ENCODE data around the gene KCTD15.
A peak's percentile ranks its signal among the peaks of the same experiment; 100 is the strongest.

The KCTD15 gene

GRCh38 chr19:33758541-33759013 is 38.1 kb upstream of the KCTD15 start:
- H3K27me3 ChIP-seq (ENCODE audit: low read depth), result no peaks in the 10 kb centered on the region
- no peaks in the 10 kb centered on the region for H3K36me3 ChIP-seq (replicated peaks)
- in situ Hi-C loops (cut with MboI; ENCODE audit: low sequenced_read_pairs), result no loop called here
- H3K9me3 ChIP-seq, result no peaks in the 10 kb centered on the region
- DNase-seq (ENCODE audit: low spot score in 2 of 2), result no peak
- no peaks in the 10 kb centered on the region for H3K4me1 ChIP-seq
- no peak overlapping the region for H3K4me3 ChIP-seq

GRCh38 chr19:33759356-33759755 is 37.3 kb upstream of the KCTD15 start:
- in situ Hi-C loops (cut with MboI; ENCODE audit: low sequenced_read_pairs), result no loop called here

DNA sequence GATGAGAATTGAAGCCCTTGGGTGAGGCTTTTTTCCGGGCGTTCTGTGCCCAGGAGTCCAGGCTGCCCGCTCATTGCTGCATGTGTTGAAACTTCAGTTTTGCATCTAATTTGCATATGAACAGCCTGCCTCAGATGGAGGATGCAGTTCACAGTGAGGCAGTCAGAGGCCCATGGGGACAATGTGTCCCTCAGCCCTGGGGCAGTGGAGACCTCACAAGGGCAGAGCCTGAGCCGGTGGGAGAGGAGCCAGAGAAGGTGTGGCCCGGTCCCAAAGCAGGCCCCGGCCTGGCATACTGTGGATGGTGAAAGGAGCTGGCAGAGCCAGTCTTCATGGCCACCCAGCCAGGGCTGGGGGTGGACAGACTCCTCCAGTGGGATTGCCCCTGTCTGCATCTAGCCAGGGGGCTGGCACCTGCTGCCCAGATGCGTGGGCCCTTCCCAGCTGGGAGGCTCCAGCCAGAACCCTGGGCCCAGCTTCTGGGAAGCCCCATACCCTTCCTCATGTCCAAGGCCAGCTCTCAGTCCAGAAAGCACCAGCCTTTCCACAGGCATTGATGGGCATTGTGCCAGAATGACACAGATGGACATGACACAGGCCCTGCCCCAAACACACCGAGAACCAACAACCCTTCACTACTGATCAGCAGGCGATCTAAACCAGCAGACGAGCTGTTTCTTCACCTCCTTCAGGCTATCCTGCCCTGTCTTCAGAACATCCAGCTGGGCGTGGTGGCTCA is 32.9 kb upstream of the KCTD15 start:
- Histone ChIP-seq H3K9me3 (no peaks in the 10 kb centered on the region), H3K4me3 (no peak overlapping the region)
- in situ Hi-C loops (cut with MboI; ENCODE audit: low sequenced_read_pairs), result no loop called here

More at GRCh38 chr19:33759356-33759755, 37.3 kb upstream of the KCTD15 start:
- Histone ChIP-seq H3K27me3 (ENCODE audit: low read depth) (no peaks in the 10 kb centered on the region), H3K4me1 (no peaks in the 10 kb centered on the region), H3K9me3 (no peaks in the 10 kb centered on the region), H3K36me3 (replicated peaks) (no peaks in the 10 kb centered on the region), H3K4me3 (no peak overlapping the region)
- no peak for DNase-seq (ENCODE audit: low spot score in 2 of 2)

DNA sequence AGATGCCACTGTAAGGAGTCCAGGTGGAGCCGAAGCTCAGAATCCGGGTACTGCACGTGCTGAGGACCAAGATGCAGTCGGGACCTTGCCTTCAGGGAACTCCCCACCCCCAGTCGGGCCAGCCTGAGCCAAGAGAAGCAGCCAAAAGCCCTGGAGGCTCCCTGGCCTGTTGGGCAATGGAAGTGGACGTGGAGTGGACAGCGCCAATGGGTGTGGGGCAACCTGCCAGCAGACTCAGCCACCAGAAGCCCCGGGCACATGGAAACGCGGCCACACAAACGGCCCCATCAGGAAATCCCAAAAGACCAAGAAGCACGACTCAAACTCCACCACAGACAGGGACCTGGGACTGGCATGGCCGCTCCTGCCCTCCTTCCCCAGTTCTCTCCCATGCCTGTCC is 30.0 kb upstream of the KCTD15 start:
- H3K27me3 ChIP-seq (ENCODE audit: low read depth), result no peaks in the 10 kb centered on the region
- H3K4me1 ChIP-seq, result no peaks in the 10 kb centered on the region
- H3K9me3 ChIP-seq, result no peaks in the 10 kb centered on the region
- no peak overlapping the region for H3K4me3 ChIP-seq
- in situ Hi-C loops (cut with MboI; ENCODE audit: low sequenced_read_pairs), result no loop called here
- DNase-seq (ENCODE audit: low spot score in 2 of 2), result no peak
- no peaks in the 10 kb centered on the region for H3K36me3 ChIP-seq (replicated peaks)

More for the DNA sequence above, 32.9 kb upstream of the KCTD15 start:
- Histone ChIP-seq H3K36me3 (replicated peaks) (no peaks in the 10 kb centered on the region), H3K27me3 (ENCODE audit: low read depth) (no peaks in the 10 kb centered on the region), H3K4me1 (no peaks in the 10 kb centered on the region)
- no peak for DNase-seq (ENCODE audit: low spot score in 2 of 2)

GRCh38 chr19:33767898-33768413 is 28.7 kb upstream of the KCTD15 start:
- H3K4me1 ChIP-seq, result no peaks in the 10 kb centered on the region
- peak; percentile 22 to 80 for DNase-seq (ENCODE audit: low spot score in 2 of 2)
- H3K4me3 ChIP-seq, result no peak overlapping the region
- no peaks in the 10 kb centered on the region for H3K36me3 ChIP-seq (replicated peaks)
- H3K9me3 ChIP-seq, result no peaks in the 10 kb centered on the region
- no peaks in the 10 kb centered on the region for H3K27me3 ChIP-seq (ENCODE audit: low read depth)
- in situ Hi-C loops (cut with MboI; ENCODE audit: low sequenced_read_pairs), result no loop called here

GRCh38 chr19:33769208-33769607 is 27.5 kb upstream of the KCTD15 start:
- H3K4me3 ChIP-seq, result no peak overlapping the region
- H3K27me3 ChIP-seq (ENCODE audit: low read depth), result no peaks in the 10 kb centered on the region
- no peaks in the 10 kb centered on the region for H3K4me1 ChIP-seq
- in situ Hi-C loops (cut with MboI; ENCODE audit: low sequenced_read_pairs), result no loop called here
- H3K36me3 ChIP-seq (replicated peaks), result no peaks in the 10 kb centered on the region
- DNase-seq (ENCODE audit: low spot score in 2 of 2), result no peak
- no peaks in the 10 kb centered on the region for H3K9me3 ChIP-seq

GRCh38 chr19:33770107-33770506 is 26.6 kb upstream of the KCTD15 start:
- Histone ChIP-seq H3K4me3 (no peak overlapping the region), H3K9me3 (no peaks in the 10 kb centered on the region), H3K27me3 (ENCODE audit: low read depth) (no peaks in the 10 kb centered on the region), H3K36me3 (replicated peaks) (no peaks in the 10 kb centered on the region), H3K4me1 (no peaks in the 10 kb centered on the region)
- in situ Hi-C loops (cut with MboI; ENCODE audit: low sequenced_read_pairs), result loop anchor here (5.0 to 10.0 kb wide), 4 partner anchors 343 to 945 kb away; no protein-coding TSS in a partner anchor
- DNase-seq (ENCODE audit: low spot score in 2 of 2), result no peak

- H3K4me1 ChIP-seq, result no peaks in the 10 kb centered on the region
- in situ Hi-C loops (cut with MboI; ENCODE audit: low sequenced_read_pairs), result loop anchor here (5.0 to 10.0 kb wide), 4 partner anchors 344 to 943 kb away; no protein-coding TSS in a partner anchor
- DNase-seq (ENCODE audit: low spot score in 2 of 2), result peak; percentile 54 to 89
- no peak overlapping the region for H3K4me3 ChIP-seq
- no peaks in the 10 kb centered on the region for H3K9me3 ChIP-seq
- no peaks in the 10 kb centered on the region for H3K27me3 ChIP-seq (ENCODE audit: low read depth)
- no peaks in the 10 kb centered on the region for H3K36me3 ChIP-seq (replicated peaks)
Measured at GRCh38 chr19:33771384-33772101, 25.1 kb upstream of the KCTD15 start.

DNA sequence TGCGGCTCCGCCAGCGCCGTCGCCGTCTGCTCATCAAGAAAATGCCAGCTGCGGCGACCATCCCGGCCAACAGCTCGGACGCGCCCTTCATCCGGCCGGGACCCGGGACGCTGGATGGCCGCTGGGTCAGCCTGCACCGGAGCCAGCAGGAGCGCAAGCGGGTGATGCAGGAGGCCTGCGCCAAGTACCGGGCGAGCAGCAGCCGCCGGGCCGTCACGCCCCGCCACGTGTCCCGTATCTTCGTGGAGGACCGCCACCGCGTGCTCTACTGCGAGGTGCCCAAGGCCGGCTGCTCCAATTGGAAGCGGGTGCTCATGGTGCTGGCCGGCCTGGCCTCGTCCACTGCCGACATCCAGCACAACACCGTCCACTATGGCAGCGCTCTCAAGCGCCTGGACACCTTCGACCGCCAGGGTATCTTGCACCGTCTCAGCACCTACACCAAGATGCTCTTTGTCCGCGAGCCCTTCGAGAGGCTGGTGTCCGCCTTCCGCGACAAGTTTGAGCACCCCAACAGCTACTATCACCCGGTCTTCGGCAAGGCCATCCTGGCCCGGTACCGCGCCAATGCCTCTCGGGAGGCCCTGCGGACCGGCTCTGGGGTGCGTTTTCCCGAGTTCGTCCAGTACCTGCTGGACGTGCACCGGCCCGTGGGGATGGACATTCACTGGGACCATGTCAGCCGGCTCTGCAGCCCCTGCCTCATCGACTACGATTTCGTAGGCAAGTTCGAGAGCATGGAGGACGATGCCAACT is 24.4 kb upstream of the KCTD15 start:
- in situ Hi-C loops (cut with MboI; ENCODE audit: low sequenced_read_pairs), result loop anchor here (5.0 to 10.0 kb wide), 4 partner anchors 345 to 943 kb away; no protein-coding TSS in a partner anchor
- Histone ChIP-seq H3K4me1 (no peaks in the 10 kb centered on the region), H3K9me3 (no peaks in the 10 kb centered on the region), H3K36me3 (replicated peaks) (no peaks in the 10 kb centered on the region), H3K27me3 (ENCODE audit: low read depth) (no peaks in the 10 kb centered on the region), H3K4me3 (no peak overlapping the region)
- no peak for DNase-seq (ENCODE audit: low spot score in 2 of 2)

DNA sequence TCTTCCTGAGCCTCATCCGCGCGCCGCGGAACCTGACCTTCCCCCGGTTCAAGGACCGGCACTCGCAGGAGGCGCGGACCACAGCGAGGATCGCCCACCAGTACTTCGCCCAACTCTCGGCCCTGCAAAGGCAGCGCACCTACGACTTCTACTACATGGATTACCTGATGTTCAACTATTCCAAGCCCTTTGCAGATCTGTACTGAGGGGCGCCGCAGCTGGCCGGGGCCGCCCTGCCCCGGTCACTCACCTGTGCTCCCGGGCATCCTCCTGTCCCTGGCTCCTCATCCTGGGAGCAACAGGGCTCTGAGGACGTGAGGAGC is 23.9 kb upstream of the KCTD15 start:
- Histone ChIP-seq H3K4me3 (no peak overlapping the region), H3K4me1 (no peaks in the 10 kb centered on the region), H3K9me3 (no peaks in the 10 kb centered on the region), H3K27me3 (ENCODE audit: low read depth) (no peaks in the 10 kb centered on the region), H3K36me3 (replicated peaks) (no peaks in the 10 kb centered on the region)
- DNase-seq (ENCODE audit: low spot score in 2 of 2), result no peak
- in situ Hi-C loops (cut with MboI; ENCODE audit: low sequenced_read_pairs), result loop anchor here (5.0 to 10.0 kb wide), 4 partner anchors 346 to 942 kb away; no protein-coding TSS in a partner anchor

DNA sequence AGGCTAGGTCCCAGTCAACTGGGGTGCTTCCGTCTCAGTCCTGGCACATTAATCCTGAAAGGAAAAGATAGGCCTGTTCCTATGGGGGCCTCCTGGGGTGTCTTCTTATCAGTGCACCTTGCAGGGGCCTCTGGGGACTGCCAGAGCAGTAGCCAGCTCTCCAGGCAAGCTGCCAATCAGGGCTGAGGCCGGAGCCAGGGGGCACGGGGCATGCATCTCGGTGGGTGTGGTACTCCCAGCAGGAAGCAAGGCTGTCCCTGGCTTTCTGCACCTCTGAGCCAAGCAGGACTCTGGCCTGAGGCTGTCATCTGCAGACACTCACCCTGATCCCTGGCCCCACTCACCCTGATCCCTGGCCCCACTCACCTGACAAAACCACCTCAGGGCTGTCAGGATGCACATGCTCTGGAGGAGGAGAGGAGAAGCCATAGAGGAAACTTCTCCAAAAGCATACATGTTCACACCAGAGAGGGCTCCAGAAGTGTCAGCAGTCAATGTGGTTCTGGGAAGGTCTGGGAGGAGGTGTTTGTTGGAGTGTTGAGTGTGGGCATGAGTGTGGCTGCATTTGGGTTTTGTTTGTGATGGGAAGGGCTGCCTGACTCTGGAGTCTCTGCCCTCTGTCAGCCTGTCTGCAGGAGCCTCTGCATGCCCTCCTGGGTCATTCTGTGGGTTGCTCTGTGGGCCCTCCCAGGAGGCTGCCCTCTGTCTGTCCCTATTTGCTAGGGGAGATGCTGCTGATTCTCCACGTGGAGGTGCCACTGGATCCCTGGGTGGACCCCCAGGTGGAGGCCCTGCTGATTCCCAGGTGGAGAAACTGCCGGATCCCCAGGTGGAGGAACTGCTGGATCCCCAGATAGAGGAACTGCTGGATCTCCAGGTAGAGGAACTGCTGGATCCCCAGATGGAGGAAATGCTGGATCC is 22.7 kb upstream of the KCTD15 start:
- H3K4me1 ChIP-seq, result peaks cover 3% of the 10 kb centered on the region
- H3K4me3 ChIP-seq, result no peak overlapping the region
- H3K27me3 ChIP-seq (ENCODE audit: low read depth), result no peaks in the 10 kb centered on the region
- no peaks in the 10 kb centered on the region for H3K36me3 ChIP-seq (replicated peaks)
- DNase-seq (ENCODE audit: low spot score in 2 of 2), result no peak
- H3K9me3 ChIP-seq, result no peaks in the 10 kb centered on the region
- in situ Hi-C loops (cut with MboI; ENCODE audit: low sequenced_read_pairs), result loop anchor here (5.0 to 10.0 kb wide), 4 partner anchors 347 to 941 kb away; no protein-coding TSS in a partner anchor

DNA sequence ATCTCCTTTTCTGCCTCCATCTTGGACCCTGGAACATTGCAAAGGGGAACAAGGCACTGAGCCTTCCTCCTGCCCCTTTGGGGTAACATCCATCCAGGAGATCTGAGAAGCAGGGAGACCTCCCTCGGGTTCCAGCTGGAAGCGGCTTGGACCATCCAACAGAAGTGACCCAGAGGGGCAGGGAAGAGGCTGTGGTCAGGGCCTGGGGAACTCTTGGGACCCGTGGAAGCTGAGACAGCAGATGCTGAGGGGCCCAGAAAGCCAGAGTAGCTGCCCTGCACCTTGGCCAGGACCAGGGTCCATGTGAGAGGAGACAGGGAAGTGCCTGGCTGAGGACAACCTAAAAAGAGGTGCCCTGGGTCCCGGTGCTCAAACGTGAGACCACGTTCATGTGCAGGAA is 21.9 kb upstream of the KCTD15 start:
- Histone ChIP-seq H3K4me1 (peaks cover 3% of the 10 kb centered on the region), H3K36me3 (replicated peaks) (no peaks in the 10 kb centered on the region), H3K4me3 (no peak overlapping the region), H3K9me3 (no peaks in the 10 kb centered on the region), H3K27me3 (ENCODE audit: low read depth) (no peaks in the 10 kb centered on the region)
- no peak for DNase-seq (ENCODE audit: low spot score in 2 of 2)
- in situ Hi-C loops (cut with MboI; ENCODE audit: low sequenced_read_pairs), result loop anchor here (5.0 to 10.0 kb wide), 5 partner anchors 347 to 940 kb away; no protein-coding TSS in a partner anchor

Data from HAP-1 (cell line).